GM12878 (cell line): ENCODE results near the gene CDR2L. TPM values are rescaled to one million over a fixed set of nuclear protein-coding genes. Genes with fewer than 3 reads are reported as not detected.
A peak's percentile ranks its signal among the peaks of the same experiment; 100 is the strongest.

Source experiments
- CBX5 ChIP-seq: sonication (generic); IDR thresholded peaks from 2 replicates; pipeline ENCODE4 v1.6.1; 2016; ENCODE audit warnings: low read depth, moderate library complexity, mild to moderate bottlenecking, inconsistent platforms
- CHD1 ChIP-seq: IDR thresholded peaks from 2 replicates; pipeline ENCODE4 v1.6.1; 2012; ENCODE audit warnings: low read depth, low read length, improper control_type of control experiment
- CHD4 ChIP-seq: fragments of 200-600 bp; sonication (generic); IDR thresholded peaks from 2 replicates; pipeline ENCODE4 v1.6.1; 2016; ENCODE audit warnings: mild to moderate bottlenecking
- CUX1 ChIP-seq: IDR thresholded peaks from 2 replicates; pipeline ENCODE4 v1.6.1; 2012; ENCODE audit warnings: improper control_type of control experiment, low read depth, low read length; ENCODE audit not compliant: insufficient replicate concordance
- ETV6 ChIP-seq, 2 experiments: fragments of 450-650 bp in 1 of 2; IDR thresholded peaks in 1 of 2; conservative IDR thresholded peaks in 1 of 2; 2 replicates each; pipeline ENCODE4 v1.6.1; 2014; ENCODE audit warnings: antibody characterized with exemption in 1 of 2, borderline replicate concordance in 1 of 2, low read depth in 1 of 2, mild to moderate bottlenecking in 1 of 2, moderate library complexity in 1 of 2
- FOXK2 ChIP-seq: fragments of 450-650 bp; IDR thresholded peaks from 2 replicates; pipeline ENCODE4 v1.6.1; 2017; ENCODE audit warnings: mild to moderate bottlenecking, moderate library complexity
- HCFC1 ChIP-seq: fragments of 150-350 bp; IDR thresholded peaks from 2 replicates; pipeline ENCODE4 v1.6.1; 2014; ENCODE audit warnings: low read length
- HDAC6 ChIP-seq: fragments of 200-600 bp; sonication (generic); IDR thresholded peaks from one replicate; pipeline ENCODE4 v1.8.0; 2017; ENCODE audit warnings: antibody characterized with exemption; ENCODE audit not compliant: unreplicated experiment
- NR2F1 ChIP-seq: fragments of 450-650 bp; conservative IDR thresholded peaks from 2 replicates; pipeline ENCODE4 v1.6.1; 2017; ENCODE audit warnings: mild to moderate bottlenecking
- RAD51 ChIP-seq: fragments of 450-650 bp; IDR thresholded peaks from 2 replicates; pipeline ENCODE4 v1.6.1; 2016; ENCODE audit warnings: moderate library complexity, mild to moderate bottlenecking, inconsistent platforms
- RELA ChIP-seq: fragments of 450-650 bp; IDR thresholded peaks from 2 replicates; pipeline ENCODE4 v1.8.0; 2014; ENCODE audit warnings: borderline replicate concordance; ENCODE audit not compliant: partially characterized antibody
- RELB ChIP-seq: fragments of 450-650 bp; IDR thresholded peaks from 2 replicates; pipeline ENCODE4 v1.6.1; 2017; ENCODE audit warnings: low read depth, mild to moderate bottlenecking, moderate library complexity
- SMC3 ChIP-seq: IDR thresholded peaks from 2 replicates; pipeline ENCODE4 v1.6.1; 2011; ENCODE audit warnings: low read length, improper control_type of control experiment, borderline replicate concordance
- SP1 ChIP-seq: IDR thresholded peaks from one replicate; pipeline ENCODE4 v1.6.1; 2011; ENCODE audit warnings: low read depth, low read length
- YY1 ChIP-seq: IDR thresholded peaks from 2 replicates; pipeline ENCODE4 v1.6.1; 2011; ENCODE audit warnings: low read depth, mild to moderate bottlenecking, low read length
- ZNF24 ChIP-seq: fragments of 450-650 bp; IDR thresholded peaks from 2 replicates; pipeline ENCODE4 v1.6.1; 2017; ENCODE audit warnings: antibody characterized with exemption, mild to moderate bottlenecking
- ZNF274 ChIP-seq: IDR thresholded peaks from one replicate; pipeline ENCODE4 v1.8.0; 2011; ENCODE audit not compliant: insufficient read length, insufficient read depth
- polyA plus RNA-seq, 11 experiments: library from polyadenylated mRNA; depleted of rRNA in 4 of 11; unstranded in 6 of 11; stranded (reverse) in 5 of 11; fragments of >200 nt; fragmentation: Nextera tagmentation in 4 of 11; fragmentation: Illumina TruSeq in 1 of 11; extraction: Ambion mirVana in 4 of 11; extraction: Trizol in 1 of 11; gene quantifications; 1 replicate in 1 of 11; 2 replicates in 10 of 11; pipeline versions ENCODE4 v1.2.1 to v1.2.3, GENCODE V29; 2011 to 2016; ENCODE audit warnings: inconsistent platforms in 2 of 11, missing spikeins in 2 of 11, low read depth in 1 of 11
- total RNA-seq, 4 experiments: library from RNA; depleted of rRNA in 3 of 4; stranded (reverse); fragments of >200 nt in 3 of 4; fragmentation: Illumina TruSeq in 1 of 4; extraction: Trizol in 1 of 4; gene quantifications; 2 replicates each; pipeline versions ENCODE4 v1.2.1 to v1.2.3, GENCODE V29; 2013 to 2021
- TF ChIP-seq, protein P1 (sequence below): fragments of 450-650 bp; IDR thresholded peaks from 2 replicates; pipeline ENCODE4 v1.6.1; 2017; ENCODE audit warnings: borderline replicate concordance
- TF ChIP-seq, protein P2 (sequence below): fragments of 450-650 bp; formaldehyde crosslinking; IDR thresholded peaks from 2 replicates; pipeline ENCODE4 v1.5.0; 2022; ENCODE audit warnings: mild to moderate bottlenecking, missing genetic modification characterization

The CDR2L gene
- total and polyA plus RNA-seq, 10 of the 15 experiments (the other 5 are each of a cell fraction or from before 2014, with no cell fraction given): 0.03 to 0.18 (median 0.04) TPM; not detected in 6

DNA sequence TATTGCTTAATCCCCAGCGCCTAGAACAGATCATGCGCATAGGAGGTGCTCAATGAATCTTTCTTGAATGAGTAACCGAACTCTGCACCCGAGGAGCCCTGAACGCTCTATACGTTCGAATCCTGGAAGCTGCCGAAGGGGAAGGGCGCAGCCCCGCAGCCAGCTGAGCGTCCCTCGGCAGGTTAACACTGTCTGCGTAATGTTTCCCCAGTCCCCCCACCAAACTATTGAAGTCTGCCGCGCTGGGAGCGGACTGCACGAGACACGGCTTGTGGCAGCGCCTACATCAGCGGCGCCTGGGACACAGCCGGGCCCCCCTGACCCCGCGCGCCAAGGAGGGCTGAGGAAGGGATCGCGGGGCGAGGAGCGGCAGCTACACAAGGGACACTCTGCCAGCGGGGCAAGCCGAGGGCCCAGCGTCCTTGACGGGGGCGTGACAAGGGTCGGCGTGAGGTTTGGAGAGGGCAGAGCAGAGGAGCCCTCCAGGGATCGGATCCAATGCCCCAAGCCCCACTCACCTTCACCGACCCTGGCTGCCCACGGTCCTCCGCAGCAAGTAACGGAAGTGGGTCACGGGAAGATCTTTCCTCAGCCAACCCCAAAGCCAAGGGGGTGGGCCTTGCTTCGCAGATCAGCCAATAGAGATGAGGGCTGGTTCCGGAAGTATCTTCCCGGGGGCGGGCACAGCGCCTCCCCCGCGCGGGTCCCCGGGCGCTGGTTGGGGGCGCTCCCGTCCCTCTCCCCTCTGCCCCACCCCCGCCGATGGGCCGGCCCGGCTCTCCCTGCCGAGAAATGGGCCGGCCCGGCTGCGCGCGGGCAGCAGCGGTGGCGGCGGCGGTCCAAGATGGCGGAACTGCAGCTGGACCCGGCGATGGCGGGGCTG is 59.2 kb downstream of the CDR2L start, which contains the start of the genes ATP5PD and KCTD2 (continued):
- TF ChIP-seq, protein P1, sequence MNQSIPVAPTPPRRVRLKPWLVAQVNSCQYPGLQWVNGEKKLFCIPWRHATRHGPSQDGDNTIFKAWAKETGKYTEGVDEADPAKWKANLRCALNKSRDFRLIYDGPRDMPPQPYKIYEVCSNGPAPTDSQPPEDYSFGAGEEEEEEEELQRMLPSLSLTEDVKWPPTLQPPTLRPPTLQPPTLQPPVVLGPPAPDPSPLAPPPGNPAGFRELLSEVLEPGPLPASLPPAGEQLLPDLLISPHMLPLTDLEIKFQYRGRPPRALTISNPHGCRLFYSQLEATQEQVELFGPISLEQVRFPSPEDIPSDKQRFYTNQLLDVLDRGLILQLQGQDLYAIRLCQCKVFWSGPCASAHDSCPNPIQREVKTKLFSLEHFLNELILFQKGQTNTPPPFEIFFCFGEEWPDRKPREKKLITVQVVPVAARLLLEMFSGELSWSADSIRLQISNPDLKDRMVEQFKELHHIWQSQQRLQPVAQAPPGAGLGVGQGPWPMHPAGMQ: no peak
- TF ChIP-seq RELA: peak; percentile 54
- no peak for TF ChIP-seq ETV6 (conservative IDR thresholded peaks at IDR 0.05 in 1 of 2, IDR thresholded peaks at IDR 0.05 in 1 of 2; ENCODE audit: borderline replicate concordance in 1 of 2, low read depth in 1 of 2)
- TF ChIP-seq SP1: peak; percentile 96
- peak; percentile 89 for TF ChIP-seq FOXK2
- no peak for TF ChIP-seq HDAC6
- TF ChIP-seq YY1: peak; percentile 95
- TF ChIP-seq CUX1: no peak
- TF ChIP-seq HCFC1: peak; percentile 46
- TF ChIP-seq NR2F1: peak; percentile 89
- peak; percentile 96 for TF ChIP-seq CHD1
- no peak for TF ChIP-seq ZNF274
- no peak for TF ChIP-seq CBX5
- TF ChIP-seq SMC3: no peak
- TF ChIP-seq, protein P2, sequence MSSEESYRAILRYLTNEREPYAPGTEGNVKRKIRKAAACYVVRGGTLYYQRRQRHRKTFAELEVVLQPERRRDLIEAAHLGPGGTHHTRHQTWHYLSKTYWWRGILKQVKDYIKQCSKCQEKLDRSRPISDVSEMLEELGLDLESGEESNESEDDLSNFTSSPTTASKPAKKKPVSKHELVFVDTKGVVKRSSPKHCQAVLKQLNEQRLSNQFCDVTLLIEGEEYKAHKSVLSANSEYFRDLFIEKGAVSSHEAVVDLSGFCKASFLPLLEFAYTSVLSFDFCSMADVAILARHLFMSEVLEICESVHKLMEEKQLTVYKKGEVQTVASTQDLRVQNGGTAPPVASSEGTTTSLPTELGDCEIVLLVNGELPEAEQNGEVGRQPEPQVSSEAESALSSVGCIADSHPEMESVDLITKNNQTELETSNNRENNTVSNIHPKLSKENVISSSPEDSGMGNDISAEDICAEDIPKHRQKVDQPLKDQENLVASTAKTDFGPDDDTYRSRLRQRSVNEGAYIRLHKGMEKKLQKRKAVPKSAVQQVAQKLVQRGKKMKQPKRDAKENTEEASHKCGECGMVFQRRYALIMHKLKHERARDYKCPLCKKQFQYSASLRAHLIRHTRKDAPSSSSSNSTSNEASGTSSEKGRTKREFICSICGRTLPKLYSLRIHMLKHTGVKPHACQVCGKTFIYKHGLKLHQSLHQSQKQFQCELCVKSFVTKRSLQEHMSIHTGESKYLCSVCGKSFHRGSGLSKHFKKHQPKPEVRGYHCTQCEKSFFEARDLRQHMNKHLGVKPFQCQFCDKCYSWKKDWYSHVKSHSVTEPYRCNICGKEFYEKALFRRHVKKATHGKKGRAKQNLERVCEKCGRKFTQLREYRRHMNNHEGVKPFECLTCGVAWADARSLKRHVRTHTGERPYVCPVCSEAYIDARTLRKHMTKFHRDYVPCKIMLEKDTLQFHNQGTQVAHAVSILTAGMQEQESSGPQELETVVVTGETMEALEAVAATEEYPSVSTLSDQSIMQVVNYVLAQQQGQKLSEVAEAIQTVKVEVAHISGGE: no peak
- no peak for TF ChIP-seq ZNF24
- peak; percentile 68 for TF ChIP-seq RELB
- no peak for TF ChIP-seq RAD51
- no peak for TF ChIP-seq CHD4
